HG02798 (cell line): ENCODE measurements around the gene DAAM2.

ENCODE experiments used
- ATAC-seq: cut with Tn5 transposase; IDR thresholded peaks from one replicate; pipeline ENCODE4 v1.9.1; 2021; ENCODE audit warnings: mild to moderate bottlenecking; ENCODE audit not compliant: unreplicated experiment, poor library complexity

The DAAM2 gene

DNA sequence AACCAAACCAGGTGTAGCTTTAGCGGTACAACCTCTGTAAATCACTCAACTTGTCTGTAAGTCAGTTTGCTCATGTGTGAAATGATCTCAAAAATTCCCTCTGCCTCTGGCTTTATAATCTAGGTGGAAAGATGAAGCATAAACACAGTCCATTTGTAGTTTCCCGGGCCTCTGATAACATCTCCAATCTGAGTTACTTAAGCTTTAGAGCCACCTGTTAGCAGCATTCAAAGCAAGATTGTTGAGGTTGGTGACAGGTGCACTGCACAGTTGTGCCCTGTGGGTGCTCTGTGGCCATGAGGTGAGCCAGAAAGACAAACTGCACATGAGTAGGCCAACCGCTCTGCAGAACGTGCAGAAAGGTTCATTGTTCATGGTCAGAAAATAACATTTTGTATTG is 88.4 kb downstream of the DAAM2 start:
- ATAC-seq, result no peak

- ATAC-seq, result no peak
Measured at GRCh38 chr6:39881851-39882530, 89.8 kb downstream of the DAAM2 start.

DNA sequence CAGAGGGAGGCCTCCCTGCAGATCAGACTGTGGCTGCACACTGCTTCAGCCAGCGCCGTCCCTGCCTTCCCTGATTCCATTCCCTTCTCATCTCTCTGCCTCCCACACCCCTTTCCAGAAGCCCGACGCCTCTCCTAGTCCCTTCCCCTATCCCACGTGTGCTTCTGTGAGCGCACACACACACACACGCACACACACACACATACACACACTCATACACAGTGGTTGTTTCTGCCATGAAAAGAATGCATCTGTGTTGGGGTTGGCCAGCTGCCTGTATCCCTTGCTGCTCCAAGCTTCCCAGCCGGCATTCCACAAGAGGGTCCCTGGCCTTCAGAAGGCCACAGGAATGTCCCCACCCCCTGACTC is 90.3 kb downstream of the DAAM2 start:
- ATAC-seq, result no peak

DNA sequence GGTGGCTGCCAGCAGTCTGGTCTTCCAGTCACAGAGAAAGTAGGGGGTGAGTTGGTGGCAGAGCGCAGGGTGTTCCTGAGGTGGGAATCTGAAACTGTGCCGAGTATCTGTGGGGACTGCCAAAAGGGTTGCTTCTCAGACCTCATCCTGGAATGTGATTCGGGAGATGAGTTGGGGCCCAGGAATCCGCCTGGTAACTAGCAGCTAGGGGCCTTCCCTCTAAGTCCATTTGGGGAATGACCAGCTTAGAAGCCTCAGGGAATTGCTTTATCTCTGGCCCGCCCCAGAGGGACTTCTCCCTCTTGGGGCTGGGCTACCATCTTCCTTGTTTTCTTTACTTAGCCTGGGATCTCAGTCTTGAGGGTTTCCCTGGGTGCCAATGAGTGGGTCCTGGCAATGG is 92.5 kb downstream of the DAAM2 start:
- no peak for ATAC-seq

GRCh38 chr6:39885691-39886090 is 93.5 kb downstream of the DAAM2 start:
- no peak for ATAC-seq

- no peak for ATAC-seq
Measured at GRCh38 chr6:39886871-39887270, 94.7 kb downstream of the DAAM2 start.

DNA sequence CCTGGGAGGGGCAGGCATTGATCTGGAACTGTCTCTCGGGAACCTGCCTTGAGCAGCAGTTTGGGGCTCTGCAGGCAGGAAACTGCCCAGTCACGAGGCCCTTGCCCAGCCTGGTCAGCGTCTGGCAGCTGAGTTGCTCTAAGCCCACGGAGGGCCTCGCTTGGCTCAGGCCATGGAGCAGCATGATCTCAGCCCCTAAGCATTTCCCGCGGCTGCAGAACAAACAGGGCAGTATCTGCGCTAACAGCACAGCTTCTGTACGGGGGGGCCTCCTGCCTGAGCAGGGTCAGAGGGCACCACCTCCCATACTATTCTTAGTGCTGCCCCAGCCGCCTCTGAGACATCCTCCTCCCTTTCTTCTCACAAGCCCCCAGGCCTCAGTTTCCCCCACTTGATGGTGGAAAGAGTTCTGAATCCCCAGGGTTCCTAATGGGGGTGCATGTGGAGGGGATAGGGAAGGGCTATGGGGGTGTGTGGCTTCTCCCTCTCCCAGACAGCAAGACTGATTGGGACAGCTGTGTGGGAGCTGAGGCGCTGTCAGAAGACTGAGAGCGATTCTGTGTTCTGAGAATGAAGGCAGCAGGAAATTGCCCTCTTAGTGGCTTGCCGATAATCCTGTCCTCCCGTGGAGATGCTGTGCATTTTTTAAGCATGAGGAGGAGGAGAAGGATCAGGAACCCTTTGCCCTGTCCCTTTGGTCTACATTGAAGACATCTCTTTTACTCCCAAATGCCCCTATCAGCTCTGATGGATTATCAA is 95.7 kb downstream of the DAAM2 start:
- no peak for ATAC-seq

DNA sequence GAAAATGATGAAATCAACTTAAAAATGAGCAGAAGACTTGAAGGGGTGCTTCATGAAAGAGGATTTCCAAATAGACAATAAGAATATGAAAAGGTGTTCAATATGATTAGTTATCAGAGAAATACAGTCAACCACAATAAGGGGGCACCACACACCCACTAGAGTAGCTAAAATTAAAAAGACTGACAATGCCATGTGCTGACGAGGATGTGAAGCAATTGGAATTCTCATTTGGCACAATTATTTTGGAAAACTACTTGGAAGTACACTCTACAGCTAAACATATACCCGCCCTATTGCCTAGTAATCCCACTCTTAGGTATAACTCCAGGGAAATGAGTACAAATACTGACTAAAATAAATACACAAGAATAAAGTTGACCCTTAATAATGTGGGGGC is 97.1 kb downstream of the DAAM2 start:
- ATAC-seq, result no peak

DNA sequence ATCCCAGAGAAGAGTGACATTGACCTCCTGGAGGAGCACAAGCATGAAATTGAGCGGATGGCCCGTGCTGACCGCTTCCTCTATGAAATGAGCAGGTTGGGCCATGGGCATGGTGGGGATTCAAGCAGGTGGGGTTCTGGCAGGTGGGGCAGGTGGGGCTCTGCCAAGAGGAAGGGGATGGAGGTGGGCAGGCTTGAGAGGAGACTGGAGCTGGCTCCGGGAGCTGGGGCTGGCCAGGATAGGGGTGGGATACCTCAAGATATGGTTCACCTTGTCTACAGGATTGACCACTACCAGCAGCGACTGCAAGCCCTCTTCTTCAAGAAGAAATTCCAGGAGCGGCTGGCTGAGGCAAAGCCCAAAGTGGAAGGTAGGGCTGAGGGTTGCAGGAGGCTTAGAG is 99.2 kb downstream of the DAAM2 start:
- no peak for ATAC-seq

DNA sequence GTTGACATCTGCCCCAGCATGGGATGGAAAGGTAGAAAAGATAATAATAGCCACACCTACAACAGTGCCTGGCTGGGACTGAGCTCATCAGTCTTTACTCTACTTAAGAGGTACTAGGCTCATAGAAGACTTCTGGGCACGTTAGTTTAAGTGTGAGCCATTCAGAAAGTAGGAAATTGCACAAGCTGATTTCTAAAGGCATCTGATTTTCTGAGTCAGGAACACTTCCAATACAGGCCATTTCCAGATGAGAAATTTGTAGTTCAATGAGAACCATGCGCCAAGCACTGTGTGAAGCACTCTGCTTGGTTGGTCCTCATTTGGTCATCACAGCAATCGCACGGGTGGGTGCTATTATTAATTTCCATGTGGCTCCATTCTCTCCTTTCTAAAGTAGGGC is 99.8 kb downstream of the DAAM2 start:
- no peak for ATAC-seq

DNA sequence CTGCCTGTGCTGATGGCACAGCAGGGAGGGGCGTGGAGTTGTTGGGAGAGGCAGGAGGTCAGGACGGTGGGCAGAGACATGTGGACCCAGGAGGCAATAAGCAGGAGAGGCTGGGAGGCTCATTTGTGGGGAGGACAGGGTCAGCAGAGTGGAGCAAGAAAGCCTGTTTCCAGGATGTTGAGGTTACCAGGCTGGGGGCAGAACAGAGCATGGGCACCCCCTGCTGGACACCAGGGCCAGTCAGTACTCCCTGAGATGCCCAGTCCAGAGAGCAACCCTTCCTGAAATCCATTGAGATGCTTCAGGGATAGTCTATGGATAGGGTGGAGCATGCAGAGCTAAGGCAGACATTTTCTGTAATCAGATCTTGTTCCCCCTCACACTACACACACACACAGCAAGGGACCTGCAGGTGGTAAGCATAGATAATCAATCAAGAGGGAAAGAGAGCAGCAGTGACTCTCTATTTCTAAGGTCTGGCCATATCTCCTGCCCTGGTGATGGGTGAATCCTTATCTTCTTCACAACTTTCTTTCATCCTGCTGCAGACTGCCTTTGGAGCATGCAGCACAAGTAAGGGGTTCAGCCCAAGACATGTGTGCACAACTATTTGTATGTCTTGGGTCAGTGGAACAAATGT is 100.4 kb downstream of the DAAM2 start:
- no peak for ATAC-seq

DNA sequence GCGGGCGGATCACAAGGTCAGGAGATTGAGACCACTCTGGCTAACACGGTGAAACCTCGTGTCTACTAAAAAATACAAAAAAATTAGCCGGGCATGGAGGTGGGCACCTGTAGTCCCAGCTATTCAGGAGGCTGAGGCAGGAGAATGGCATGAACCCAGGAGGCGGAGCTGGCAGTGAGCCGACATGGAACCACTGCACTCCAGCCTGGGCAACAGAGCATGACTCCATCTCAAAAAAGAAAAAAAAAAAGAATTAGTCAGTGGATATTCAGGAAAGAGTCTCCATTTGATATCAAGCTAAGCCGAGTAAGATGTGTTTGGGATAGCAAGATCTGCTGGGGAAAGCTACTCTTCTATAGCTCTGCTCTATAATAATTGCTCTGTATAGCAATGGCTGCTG is 101.1 kb downstream of the DAAM2 start:
- ATAC-seq, result no peak

- no peak for ATAC-seq
Measured at GRCh38 chr6:39896701-39897100, 104.5 kb downstream of the DAAM2 start.

DNA sequence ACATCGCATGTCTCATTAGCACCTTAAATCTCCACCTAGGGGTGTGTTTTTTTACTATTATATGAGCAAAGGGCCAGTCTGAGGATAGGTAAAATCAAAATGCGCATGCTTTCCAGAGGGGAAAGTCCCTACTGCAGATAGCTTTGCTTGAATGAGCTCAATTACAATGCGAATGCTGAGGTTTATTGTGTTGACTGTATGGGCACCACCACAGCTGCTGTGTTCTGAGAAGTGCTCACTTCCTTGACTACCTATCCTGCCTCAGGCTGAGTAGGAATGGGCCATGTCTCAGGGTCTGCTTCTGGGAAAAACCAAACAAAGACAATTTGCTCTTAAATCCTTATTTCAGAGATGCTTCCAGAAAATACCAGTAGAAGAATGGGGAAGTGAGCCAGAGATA is 105.5 kb downstream of the DAAM2 start:
- ATAC-seq, result no peak

DNA sequence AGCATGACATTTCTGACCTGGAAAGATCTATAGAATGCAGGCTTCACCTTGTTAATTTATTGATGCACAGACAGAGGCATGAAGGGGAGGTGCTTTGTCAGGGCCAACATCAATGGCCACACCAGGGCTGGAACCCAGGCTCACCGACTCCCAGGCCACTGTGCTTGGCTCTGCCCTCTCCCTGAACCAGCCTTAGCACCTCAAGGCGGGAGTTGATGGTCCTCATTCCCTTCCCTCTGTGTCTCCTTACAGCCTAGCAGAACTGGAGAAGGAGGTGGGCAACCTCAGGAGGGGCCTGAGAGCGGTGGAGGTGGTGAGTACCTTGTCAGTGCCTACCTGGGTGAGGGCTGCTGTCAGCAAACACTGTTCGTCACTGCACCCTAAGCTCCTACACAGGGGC is 106.4 kb downstream of the DAAM2 start:
- no peak for ATAC-seq

DNA sequence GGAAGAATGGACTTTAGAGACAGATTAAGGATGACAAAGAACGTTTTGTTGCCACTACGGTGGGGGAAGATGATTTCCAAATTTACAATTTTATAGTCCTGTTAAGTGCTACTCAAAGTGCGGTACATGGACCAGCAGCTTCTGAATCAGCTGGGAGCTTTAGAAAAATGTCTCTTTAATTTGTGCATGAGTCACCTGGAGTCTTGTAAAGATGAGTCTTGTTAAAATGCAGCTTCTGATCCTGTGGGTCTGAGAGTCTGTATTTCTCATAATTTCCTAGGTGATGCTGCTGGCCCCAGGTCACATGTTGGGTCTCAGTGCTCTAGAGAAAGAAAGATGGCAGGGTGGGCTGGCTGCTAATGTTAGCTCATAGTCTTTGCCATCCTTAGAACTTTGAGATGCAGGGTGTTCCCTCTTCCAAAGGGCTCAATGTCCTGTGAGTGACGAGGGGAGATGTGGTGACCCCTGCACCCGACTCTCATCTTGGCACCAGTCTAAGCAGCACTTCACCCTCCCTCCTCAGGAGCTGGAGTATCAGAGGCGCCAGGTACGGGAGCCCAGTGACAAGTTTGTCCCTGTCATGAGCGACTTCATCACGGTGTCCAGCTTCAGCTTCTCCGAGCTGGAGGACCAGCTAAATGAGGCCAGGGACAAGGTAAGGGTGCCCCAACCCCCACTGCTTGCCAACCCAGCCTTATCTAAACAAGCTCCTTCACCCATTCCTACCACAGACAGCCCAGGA is 107.5 kb downstream of the DAAM2 start:
- no peak for ATAC-seq

- no peak for ATAC-seq
Measured at GRCh38 chr6:39901116-39901655, 109.0 kb downstream of the DAAM2 start.

DNA sequence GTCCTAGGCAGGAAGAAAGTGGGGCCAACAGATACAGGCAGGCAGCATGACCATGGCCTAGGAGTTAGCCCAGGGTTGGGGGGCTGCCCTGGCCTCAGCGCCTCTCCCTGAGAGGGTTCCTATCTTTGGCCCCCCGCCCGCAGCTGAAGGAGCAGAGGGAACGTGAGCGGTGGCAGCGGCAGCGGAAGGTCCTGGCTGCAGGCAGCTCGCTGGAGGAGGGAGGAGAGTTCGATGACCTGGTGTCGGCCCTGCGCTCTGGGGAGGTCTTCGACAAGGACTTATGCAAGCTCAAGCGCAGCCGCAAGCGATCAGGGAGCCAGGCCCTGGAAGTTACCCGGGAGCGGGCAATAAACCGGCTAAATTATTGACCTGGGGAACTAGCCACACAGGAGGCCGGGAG is 109.5 kb downstream of the DAAM2 start:
- no peak for ATAC-seq

DNA sequence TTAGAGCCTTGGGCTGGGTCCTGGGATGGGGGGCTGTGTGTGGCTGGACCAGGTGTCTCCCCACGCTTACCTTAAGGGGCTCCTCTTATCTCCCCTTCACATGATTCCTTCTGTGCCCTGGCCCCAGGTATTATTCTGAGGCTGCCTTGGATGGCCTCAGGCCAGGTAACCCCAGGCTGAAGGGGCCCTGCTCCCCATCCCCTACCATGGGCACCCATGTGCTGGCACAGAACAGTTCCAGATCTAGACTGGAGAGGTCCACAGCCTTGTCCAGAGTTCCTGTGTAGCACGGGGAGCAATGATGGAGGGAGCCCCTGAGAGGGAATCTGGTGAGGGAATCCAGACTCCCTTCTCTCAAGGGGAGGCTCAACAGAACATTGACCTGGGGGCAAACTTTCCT is 110.0 kb downstream of the DAAM2 start:
- no peak for ATAC-seq

DNA sequence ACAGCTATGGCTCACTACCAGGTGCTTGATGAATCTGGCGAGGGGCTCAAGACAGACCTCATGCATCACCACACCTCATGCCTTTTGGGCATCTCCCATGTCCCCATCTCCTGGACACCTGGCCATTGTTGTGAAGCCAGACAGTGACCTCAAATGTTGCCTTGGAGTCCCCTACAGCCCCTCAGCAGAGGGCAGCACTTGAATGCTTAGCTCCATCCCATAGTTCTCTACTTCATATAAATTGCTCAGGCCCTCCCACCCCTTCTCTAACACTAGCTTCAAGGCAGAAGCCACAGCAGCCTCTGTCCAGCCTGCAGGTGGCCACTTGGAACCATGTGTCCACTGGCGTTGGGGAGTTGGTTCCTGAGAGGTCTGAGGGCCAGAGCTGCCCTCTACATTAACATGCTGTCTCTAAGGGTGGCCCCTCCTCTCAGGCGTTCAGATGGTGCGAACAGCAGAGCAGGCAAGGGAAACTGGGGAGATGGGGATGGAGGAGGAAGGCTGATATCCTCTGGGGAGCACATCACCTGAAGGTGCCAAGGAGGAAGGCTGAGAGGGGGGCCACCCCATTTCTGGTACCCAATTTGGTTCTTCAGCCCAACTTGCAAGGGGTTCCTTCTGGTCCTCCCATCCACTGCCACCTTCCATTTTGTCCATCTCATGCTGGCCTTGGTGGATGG is 110.8 kb downstream of the DAAM2 start:
- ATAC-seq, result no peak
